H1 (cell line): ENCODE results near the gene MMP24. TPM values are rescaled to one million over a fixed set of nuclear protein-coding genes. Genes with fewer than 3 reads are reported as not detected.

Source experiments
- CTCF ChIA-PET: fragments of 300-600 bp; sonication (Branson Sonifier 250); formaldehyde crosslinking; loops from one replicate; lab custom pipeline; 2021; ENCODE audit not compliant: partially characterized antibody; lab: Charles Lee
- POLR2A ChIA-PET: fragments of 300-600 bp; sonication (Branson Sonifier 250); formaldehyde crosslinking; loops from one replicate; lab custom pipeline; 2021; ENCODE audit warnings: inconsistent platforms; ENCODE audit not compliant: partially characterized antibody; lab: Charles Lee
- DNase-seq, 2 experiments: peaks; one replicate each; pipeline versions ENCODE4 v3.0.0 to v3.0.0-alpha.2; 2010 to 2022; ENCODE audit warnings: low spot score in 2 of 2, low read depth in 1 of 2, mixed read lengths in 1 of 2
- FAIRE-seq: peaks from 2 replicates; lab custom pipeline; 2011; peaks lifted over from hg19 to GRCh38; lab: Jason Lieb, UNC
- H2AFZ ChIP-seq: 2 replicates; pipeline ENCODE4 v1.8.1; 2012; ENCODE audit warnings: low read length, inconsistent platforms
- H2AK5ac ChIP-seq: 2 replicates; pipeline ENCODE4 v1.6.1; 2013; ENCODE audit warnings: low read depth, low read length
- H2BK120ac ChIP-seq: replicated peaks from 2 replicates; pipeline ENCODE3; 2013; ENCODE audit warnings: low read depth, low read length, inconsistent platforms
- H2BK12ac ChIP-seq: 2 replicates; pipeline ENCODE4 v1.6.1; 2013; ENCODE audit warnings: low read depth, low read length
- H2BK15ac ChIP-seq: 2 replicates; pipeline ENCODE4 v1.6.1; 2013; ENCODE audit warnings: low read length
- H2BK20ac ChIP-seq: 2 replicates; pipeline ENCODE4 v1.6.1; 2013; ENCODE audit warnings: low read length
- H2BK5ac ChIP-seq: 2 replicates; pipeline ENCODE4 v1.6.1; 2013; ENCODE audit warnings: low read depth, low read length
- H3K14ac ChIP-seq: 2 replicates; pipeline ENCODE4 v1.6.1; 2013; ENCODE audit warnings: inconsistent platforms; ENCODE audit not compliant: insufficient read length
- H3K18ac ChIP-seq: 2 replicates; pipeline ENCODE4 v1.6.1; 2013; ENCODE audit warnings: low read length; ENCODE audit errors: extremely low read depth
- H3K23ac ChIP-seq: 2 replicates; pipeline ENCODE4 v1.6.1; 2013; ENCODE audit warnings: inconsistent platforms; ENCODE audit not compliant: insufficient read length
- H3K23me2 ChIP-seq: 2 replicates; pipeline ENCODE4 v1.6.1; 2013; ENCODE audit warnings: low read depth, low read length
- H3K27ac ChIP-seq: 2 replicates; pipeline ENCODE4 v1.6.1; 2011; ENCODE audit warnings: low read depth, low read length, inconsistent platforms
- H3K27me3 ChIP-seq, 4 experiments: replicated peaks in 1 of 4; 1 replicate in 1 of 4; 2 replicates in 3 of 4; pipeline versions ENCODE4 v1.6.1 to v1.8.1; 2011 to 2013; ENCODE audit warnings: low read length in 3 of 4, mild to moderate bottlenecking in 3 of 4, inconsistent platforms in 2 of 4, mixed read lengths in 2 of 4, moderate library complexity in 1 of 4; ENCODE audit not compliant: control insufficient read depth in 3 of 4, insufficient read depth in 3 of 4; ENCODE audit errors: extremely low read depth in 1 of 4
- H3K36me3 ChIP-seq, 4 experiments: 2 replicates each; pipeline versions ENCODE4 v1.6.1 to v1.8.1; 2011 to 2013; ENCODE audit warnings: mild to moderate bottlenecking in 4 of 4, low read length in 3 of 4, moderate library complexity in 2 of 4, control low read depth in 1 of 4, inconsistent platforms in 1 of 4; ENCODE audit not compliant: insufficient read depth in 4 of 4, control insufficient read depth in 2 of 4
- H3K4ac ChIP-seq: replicated peaks from 2 replicates; pipeline ENCODE3; 2013; ENCODE audit warnings: low read length, low read depth, mixed read lengths, inconsistent platforms; ENCODE audit not compliant: insufficient read length
- H3K4me1 ChIP-seq, 4 experiments: replicated peaks in 1 of 4; 1 replicate in 1 of 4; 2 replicates in 3 of 4; pipeline versions ENCODE4 v1.6.1 to v1.8.1; 2011 to 2013; ENCODE audit warnings: low read length in 3 of 4, inconsistent platforms in 2 of 4, mixed read lengths in 1 of 4; ENCODE audit not compliant: insufficient read depth in 4 of 4, control insufficient read depth in 3 of 4
- H3K4me2 ChIP-seq, 2 experiments: 2 replicates each; pipeline versions ENCODE4 v1.6.1 to v1.8.1; 2011 to 2013; ENCODE audit warnings: low read depth in 2 of 2, low read length in 2 of 2, control low read depth in 1 of 2, inconsistent platforms in 1 of 2, mild to moderate bottlenecking in 1 of 2; ENCODE audit not compliant: insufficient read depth in 1 of 2
- H3K4me3 ChIP-seq, 4 experiments: fragments of 200-600, 300-600 bp in 1 of 4; sonication (generic), shearing (Covaris generic), sonication (Bioruptor Twin) in 1 of 4; 2 replicates each; pipeline versions ENCODE4 v1.5.1 to v1.8.1; 2011 to 2016; ENCODE audit warnings: low read length in 4 of 4, low read depth in 3 of 4, control low read depth in 2 of 4, inconsistent platforms in 2 of 4, mild to moderate bottlenecking in 2 of 4, mixed read lengths in 1 of 4, moderate library complexity in 1 of 4; ENCODE audit not compliant: insufficient read depth in 2 of 4; ENCODE audit errors: extremely low read depth in 1 of 4
- H3K56ac ChIP-seq: replicated peaks from 2 replicates; pipeline ENCODE3; 2013; ENCODE audit warnings: low read depth, mild to moderate bottlenecking, mixed read lengths, low read length, inconsistent platforms; ENCODE audit not compliant: insufficient read length
- H3K79me1 ChIP-seq: 2 replicates; pipeline ENCODE4 v1.6.1; 2013; ENCODE audit warnings: low read depth, low read length, control low read depth
- H3K79me2 ChIP-seq, 2 experiments: 2 replicates each; pipeline versions ENCODE4 v1.6.1 to v1.8.1; 2012 to 2013; ENCODE audit warnings: low read length in 2 of 2, mild to moderate bottlenecking in 2 of 2, inconsistent platforms in 1 of 2; ENCODE audit not compliant: insufficient read depth in 2 of 2, control insufficient read depth in 1 of 2
- H3K9ac ChIP-seq, 4 experiments: replicated peaks in 1 of 4; 1 replicate in 1 of 4; 2 replicates in 3 of 4; pipeline versions ENCODE4 v1.6.1 to v1.8.1; 2011 to 2013; ENCODE audit warnings: low read depth in 3 of 4, low read length in 3 of 4, control low read depth in 2 of 4, mild to moderate bottlenecking in 2 of 4, moderate library complexity in 2 of 4, inconsistent platforms in 1 of 4; ENCODE audit errors: extremely low read depth in 1 of 4
- H3K9me3 ChIP-seq, 2 experiments: 2 replicates each; pipeline versions ENCODE4 v1.6.1 to v1.8.1; 2012 to 2013; ENCODE audit warnings: mild to moderate bottlenecking in 2 of 2, moderate library complexity in 2 of 2, control low read depth in 1 of 2, inconsistent platforms in 1 of 2, low read depth in 1 of 2, low read length in 1 of 2, mixed read lengths in 1 of 2; ENCODE audit not compliant: insufficient read depth in 2 of 2
- H4K20me1 ChIP-seq, 2 experiments: replicated peaks in 1 of 2; 2 replicates each; pipeline versions ENCODE3 to v1.8.1; 2011 to 2013; ENCODE audit warnings: inconsistent platforms in 2 of 2, low read length in 2 of 2, mild to moderate bottlenecking in 1 of 2; ENCODE audit not compliant: insufficient read depth in 2 of 2, control insufficient read depth in 1 of 2
- H4K5ac ChIP-seq: 2 replicates; pipeline ENCODE4 v1.6.1; 2013; ENCODE audit warnings: low read length, low read depth, mixed read lengths, inconsistent platforms; ENCODE audit not compliant: insufficient read length
- H4K8ac ChIP-seq: 2 replicates; pipeline ENCODE4 v1.8.0; 2013; ENCODE audit warnings: mild to moderate bottlenecking, moderate library complexity, low read length, inconsistent platforms; ENCODE audit not compliant: insufficient read depth; ENCODE audit errors: extremely low read depth
- H4K91ac ChIP-seq: replicated peaks from 2 replicates; pipeline ENCODE3; 2013; ENCODE audit warnings: low read length, mixed read lengths, inconsistent platforms; ENCODE audit not compliant: insufficient read length
- BRCA1 ChIP-seq: IDR thresholded peaks from 2 replicates; pipeline ENCODE4 v1.6.1; 2012; ENCODE audit warnings: low read depth, low read length, improper control_type of control experiment
- CBX5 ChIP-seq: fragments of 300-800, 300-1000 bp; sonication (generic); IDR thresholded peaks from 2 replicates; pipeline ENCODE4 v1.7.1; 2016; ENCODE audit warnings: antibody characterized with exemption, low read length, low read depth
- GTF2F1 ChIP-seq: IDR thresholded peaks from 2 replicates; pipeline ENCODE4 v1.6.1; 2012; ENCODE audit warnings: low read depth, low read length, improper control_type of control experiment, borderline replicate concordance
- HDAC2 ChIP-seq, 2 experiments: fragments of 300-600 bp in 1 of 2; sonication (generic) in 1 of 2; IDR thresholded peaks; 2 replicates each; pipeline ENCODE4 v1.6.1; 2011 to 2012; ENCODE audit warnings: low read depth in 2 of 2, low read length in 2 of 2, mild to moderate bottlenecking in 2 of 2, moderate library complexity in 2 of 2, borderline replicate concordance in 1 of 2, inconsistent platforms in 1 of 2
- HDAC6 ChIP-seq: IDR thresholded peaks from one replicate; pipeline ENCODE4 v1.7.1; 2012; ENCODE audit warnings: low read depth, mild to moderate bottlenecking, inconsistent platforms, low read length, moderate library complexity
- POLR2A ChIP-seq, 2 experiments: IDR thresholded peaks; 1 replicate in 1 of 2; 2 replicates in 1 of 2; pipeline ENCODE4 v1.6.1; 2011; ENCODE audit warnings: low read depth in 2 of 2, low read length in 2 of 2, mild to moderate bottlenecking in 2 of 2; ENCODE audit errors: control extremely low read depth in 1 of 2
- POU5F1 ChIP-seq: IDR thresholded peaks from 2 replicates; pipeline ENCODE4 v1.6.1; 2011; ENCODE audit warnings: low read depth, mild to moderate bottlenecking, low read length, moderate library complexity
- YY1 ChIP-seq: IDR thresholded peaks from 2 replicates; pipeline ENCODE4 v1.6.1; 2011; ENCODE audit warnings: low read depth, mild to moderate bottlenecking, low read length
- WGBS, 2 experiments: shearing (Covaris generic) in 1 of 2; methylation state at CpG; one replicate each; pipeline versions ENCODE4 v1.1.6 to v1.1.7; 2013 to 2015; ENCODE audit warnings: low lambda C conversion rate in 2 of 2, mixed read lengths in 2 of 2, inconsistent platforms in 1 of 2, low coverage in 1 of 2, missing lambda C conversion rate in 1 of 2; ENCODE audit not compliant: insufficient replicate concordance in 2 of 2, insufficient coverage in 1 of 2, insufficient read length in 1 of 2; ENCODE audit errors: extremely low coverage in 1 of 2, missing lambda C conversion rate in 1 of 2; 5-methylcytosine and 5-hydroxymethylcytosine counted together
- polyA plus RNA-seq, 7 experiments: library from polyadenylated mRNA; depleted of rRNA in 3 of 7; stranded (reverse) in 5 of 7; unstranded in 2 of 7; fragments of >200 nt in 5 of 7; fragments of 200-250 nt in 2 of 7; gene quantifications; 1 replicate in 5 of 7; 2 replicates in 1 of 7; 4 replicates in 1 of 7; pipeline versions ENCODE4 v1.2.1 to v1.2.3, GENCODE V29; 2011 to 2013; ENCODE audit warnings: missing spikeins in 2 of 7, mixed read lengths in 2 of 7
- total RNA-seq: library from RNA; stranded (reverse); fragmentation: NEBNext Ultra II Directional; extraction: Animal tissue kit (Norgen Biotek cat#: 25700); gene quantifications from 2 replicates; pipeline ENCODE4 v1.2.1, GENCODE V29; 2021
- TF ChIP-seq, protein P1 (sequence below): IDR thresholded peaks from 2 replicates; pipeline ENCODE4 v1.6.1; 2012; ENCODE audit warnings: inconsistent platforms
- TF ChIP-seq, protein P2 (sequence below): IDR thresholded peaks from 2 replicates; pipeline ENCODE4 v1.6.1; 2011; ENCODE audit warnings: low read depth, mild to moderate bottlenecking, low read length; ENCODE audit not compliant: insufficient read depth
- TF ChIP-seq, protein P3 (sequence below): IDR thresholded peaks from 2 replicates; pipeline ENCODE4 v1.6.1; 2012; ENCODE audit warnings: inconsistent platforms

Gene MMP24
- total and polyA plus RNA-seq, 2 of the 8 experiments (the other 6 are each of a cell fraction or from before 2014, with no cell fraction given): 18.8 to 21.4 TPM

DNA sequence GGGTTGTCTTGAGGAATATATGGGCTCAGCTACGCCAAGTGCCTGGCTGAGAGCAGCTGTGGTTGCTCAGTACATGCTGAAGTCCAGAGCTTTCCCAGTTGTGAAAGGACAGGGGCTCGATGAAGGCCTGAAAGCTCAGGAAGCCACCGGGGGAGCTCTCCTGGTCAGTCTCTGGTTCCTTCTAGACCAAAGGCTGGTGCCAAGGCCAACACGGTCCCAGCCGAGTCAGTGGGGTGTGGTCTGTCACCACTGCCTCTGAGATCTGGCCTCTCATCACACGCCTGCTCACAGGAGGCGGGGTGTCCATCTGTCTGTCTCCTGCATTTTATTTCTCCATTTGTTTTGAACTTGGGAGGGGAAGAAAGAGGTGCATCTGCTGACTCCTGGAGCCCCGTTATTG is 70.7 kb downstream of the MMP24 start:
- H3K27me3 ChIP-seq: no peaks in the 10 kb centered on the region
- no peaks in the 10 kb centered on the region for H4K20me1 ChIP-seq
- no peak overlapping the region for H2AFZ ChIP-seq
- H4K91ac ChIP-seq: no peak overlapping the region
- no peaks in the 10 kb centered on the region for H3K36me3 ChIP-seq
- no peaks in the 10 kb centered on the region for H3K23me2 ChIP-seq
- DNase-seq: no peak
- H3K14ac ChIP-seq: no peak overlapping the region
- H2BK15ac ChIP-seq: no peak overlapping the region
- H2BK20ac ChIP-seq: no peak overlapping the region
- no peaks in the 10 kb centered on the region; a peak in 2 of 7 replicates for H3K4me1 ChIP-seq
- H3K18ac ChIP-seq: no peak overlapping the region
- no peak overlapping the region for H3K4me2 ChIP-seq
- H3K79me2 ChIP-seq: no peaks in the 10 kb centered on the region
- no peak overlapping the region for H3K27ac ChIP-seq
- ChIA-PET POLR2A (interaction anchor here (3.4 kb wide), 1 partner anchor 18 kb away, joined by 10 read pairs; no protein-coding TSS in a partner anchor), CTCF (interaction anchor here (0.6 to 13.8 kb wide), 7 partner anchors 10 to 148 kb away, joined by 3 to 130 read pairs (median 3); partner anchors contain the start of genes EIF6 and MMP24OS)
- no peak overlapping the region for H2BK5ac ChIP-seq
- FAIRE-seq: no peak
- no peak overlapping the region for H2BK12ac ChIP-seq
- H4K5ac ChIP-seq: no peak overlapping the region
- H4K8ac ChIP-seq: peak overlapping the region; percentile 17; the same call in 1 of the 2 replicates
- WGBS, 2 experiments: 88% methylated on average over 8 of the region's 8 CpGs; no CpG with 5 or more reads in 1 of the 2 experiments
- H2BK120ac ChIP-seq: no peak overlapping the region
- no peaks in the 10 kb centered on the region for H3K9me3 ChIP-seq
- no peak overlapping the region for H3K23ac ChIP-seq
- H3K9ac ChIP-seq: no peak overlapping the region
- no peak overlapping the region for H2AK5ac ChIP-seq
- no peak overlapping the region for H3K4ac ChIP-seq
- H3K56ac ChIP-seq: no peak overlapping the region
- no peaks in the 10 kb centered on the region for H3K79me1 ChIP-seq
- H3K4me3 ChIP-seq: no peak overlapping the region
- TF ChIP-seq POLR2A (IDR thresholded peaks at IDR 0.05; ENCODE audit: control extremely low read depth in 1 of 2, low read depth in 2 of 2, low read length in 2 of 2) (no peak), BRCA1 (no peak), YY1 (no peak), CBX5 (no peak), HDAC6 (no peak), HDAC2 (IDR thresholded peaks at IDR 0.05; ENCODE audit: borderline replicate concordance in 1 of 2, low read depth in 2 of 2, low read length in 2 of 2) (no peak), POU5F1 (no peak), GTF2F1 (no peak)
- TF ChIP-seq, protein P1, sequence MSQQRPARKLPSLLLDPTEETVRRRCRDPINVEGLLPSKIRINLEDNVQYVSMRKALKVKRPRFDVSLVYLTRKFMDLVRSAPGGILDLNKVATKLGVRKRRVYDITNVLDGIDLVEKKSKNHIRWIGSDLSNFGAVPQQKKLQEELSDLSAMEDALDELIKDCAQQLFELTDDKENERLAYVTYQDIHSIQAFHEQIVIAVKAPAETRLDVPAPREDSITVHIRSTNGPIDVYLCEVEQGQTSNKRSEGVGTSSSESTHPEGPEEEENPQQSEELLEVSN: no peak
- TF ChIP-seq, protein P2, sequence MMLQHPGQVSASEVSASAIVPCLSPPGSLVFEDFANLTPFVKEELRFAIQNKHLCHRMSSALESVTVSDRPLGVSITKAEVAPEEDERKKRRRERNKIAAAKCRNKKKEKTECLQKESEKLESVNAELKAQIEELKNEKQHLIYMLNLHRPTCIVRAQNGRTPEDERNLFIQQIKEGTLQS: no peak
- TF ChIP-seq, protein P3, sequence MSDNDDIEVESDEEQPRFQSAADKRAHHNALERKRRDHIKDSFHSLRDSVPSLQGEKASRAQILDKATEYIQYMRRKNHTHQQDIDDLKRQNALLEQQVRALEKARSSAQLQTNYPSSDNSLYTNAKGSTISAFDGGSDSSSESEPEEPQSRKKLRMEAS: no peak
